Caco-2 (cell line): ENCODE data around the gene ZCCHC7. TPM values are rescaled to one million over a fixed set of nuclear protein-coding genes. Genes with fewer than 3 reads are reported as not detected.

Experiments
- BruUV-seq: library from RNA; stranded (reverse); fragments of 400-500 nt; replicated peaks from 2 replicates; lab custom pipeline; 2021; lab: Mats Ljungman, UMichigan
- CTCF ChIA-PET: fragments of 300-600 bp; sonication (Branson Sonifier 250); formaldehyde crosslinking; loops from one replicate; lab custom pipeline; 2022; ENCODE audit warnings: antibody characterized with exemption; lab: Charles Lee
- POLR2A ChIA-PET: fragments of 300-600 bp; sonication (Branson Sonifier 250); formaldehyde crosslinking; loops from one replicate; lab custom pipeline; 2022; ENCODE audit warnings: antibody characterized with exemption; lab: Charles Lee
- DNase-seq, 2 experiments: peaks; one replicate each; pipeline versions ENCODE4 v3.0.0 to v3.0.0-alpha.2; 2020 to 2022
- H3K27me3 ChIP-seq: replicated peaks from 2 replicates; pipeline ENCODE4 v1.6.0; 2011; ENCODE audit warnings: low read length; ENCODE audit not compliant: control insufficient read depth, insufficient read depth
- H3K36me3 ChIP-seq: 2 replicates; pipeline ENCODE4 v1.5.1; 2011; ENCODE audit warnings: low read length; ENCODE audit not compliant: control insufficient read depth, insufficient read depth
- H3K4me1 ChIP-seq: fragments of 250-450 bp; sonication (Bioruptor Pico); 2 replicates; pipeline ENCODE4 v1.5.1; 2020; ENCODE audit warnings: mild to moderate bottlenecking
- H3K4me3 ChIP-seq: 2 replicates; pipeline ENCODE4 v1.5.1; 2011; ENCODE audit warnings: low read depth, mild to moderate bottlenecking, control low read depth, low read length
- H3K9me3 ChIP-seq: fragments of 250-450 bp; sonication (Bioruptor Pico); 2 replicates; pipeline ENCODE4 v1.5.1; 2020; ENCODE audit warnings: mild to moderate bottlenecking, moderate library complexity
- H3K27ac Mint-ChIP-seq: one replicate; pipeline ENCODE4 v1.8.0; 2022; ENCODE audit warnings: mixed read lengths; ENCODE audit not compliant: unreplicated experiment
- H3K27me3 Mint-ChIP-seq: one replicate; pipeline ENCODE4 v1.8.0; 2022; ENCODE audit warnings: mixed read lengths; ENCODE audit not compliant: insufficient read depth, unreplicated experiment
- H3K36me3 Mint-ChIP-seq: one replicate; pipeline ENCODE4 v1.8.0; 2022; ENCODE audit warnings: mild to moderate bottlenecking, mixed read lengths; ENCODE audit not compliant: insufficient read depth, unreplicated experiment
- H3K4me1 Mint-ChIP-seq: one replicate; pipeline ENCODE4 v1.8.0; 2022; ENCODE audit warnings: low read depth, mixed read lengths; ENCODE audit not compliant: unreplicated experiment
- H3K4me3 Mint-ChIP-seq: one replicate; pipeline ENCODE4 v1.8.0; 2022; ENCODE audit warnings: mild to moderate bottlenecking, moderate library complexity, mixed read lengths; ENCODE audit not compliant: unreplicated experiment
- H3K9me3 Mint-ChIP-seq: one replicate; pipeline ENCODE4 v1.8.0; 2022; ENCODE audit warnings: mixed read lengths; ENCODE audit not compliant: unreplicated experiment
- intact Hi-C: fragments of 100-400 bp; cut with micrococcal nuclease; formaldehyde crosslinking; loops from one replicate; pipeline ENCODE4 v1.10.0; 2022; ENCODE audit not compliant: unreplicated experiment
- total RNA-seq: library from RNA; stranded (reverse); gene quantifications from 2 replicates; pipeline ENCODE4 v1.2.3, GENCODE V29; 2022
- TF ChIP-seq, protein P1 (sequence below), 2 experiments: fragments of 200-600 bp in 1 of 2; IDR thresholded peaks; 1 replicate in 1 of 2; 2 replicates in 1 of 2; pipeline versions ENCODE4 v1.5.1 to v1.8.0; 2011 to 2022; ENCODE audit warnings: antibody characterized with exemption in 1 of 2, control low read depth in 1 of 2, inconsistent platforms in 1 of 2, low read depth in 1 of 2, low read length in 1 of 2, mild to moderate bottlenecking in 1 of 2, moderate library complexity in 1 of 2; ENCODE audit not compliant: insufficient read depth in 1 of 2, severe bottlenecking in 1 of 2, unreplicated experiment in 1 of 2

ZCCHC7 gene
- total RNA-seq, 1 experiment from 2014 or later = 22.0 TPM

DNA sequence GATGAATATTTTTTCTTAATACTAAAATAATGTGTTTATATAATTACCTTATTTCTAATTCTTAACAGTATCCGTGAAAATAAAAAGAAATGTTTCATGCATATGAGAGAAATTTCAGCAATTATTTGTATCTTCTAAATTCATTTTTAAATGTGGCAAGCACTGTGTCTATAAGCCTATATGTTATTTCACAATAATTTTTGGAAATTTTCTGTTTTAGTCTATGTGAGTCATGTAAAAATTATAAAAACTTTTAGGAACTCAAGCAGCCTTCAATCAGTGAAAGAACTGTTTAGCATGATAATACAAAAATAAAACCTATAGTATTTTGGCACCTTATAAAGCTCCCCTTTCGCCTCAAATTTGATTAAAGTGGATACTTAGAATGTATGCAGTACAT lies 96.8 kb downstream of the ZCCHC7 start:
- H3K27me3 Mint-ChIP-seq = no peaks in the 10 kb centered on the region
- no peaks in the 10 kb centered on the region for H3K9me3 ChIP-seq
- no peak overlapping the region for H3K27ac Mint-ChIP-seq
- no peaks in the 10 kb centered on the region for H3K36me3 ChIP-seq
- no peak overlapping the region for H3K4me3 Mint-ChIP-seq
- H3K4me1 ChIP-seq = no peaks in the 10 kb centered on the region
- intact Hi-C loops = no loop called here
- POLR2A ChIA-PET = no interaction called here
- CTCF ChIA-PET = no interaction called here
- TF ChIP-seq, protein P1, sequence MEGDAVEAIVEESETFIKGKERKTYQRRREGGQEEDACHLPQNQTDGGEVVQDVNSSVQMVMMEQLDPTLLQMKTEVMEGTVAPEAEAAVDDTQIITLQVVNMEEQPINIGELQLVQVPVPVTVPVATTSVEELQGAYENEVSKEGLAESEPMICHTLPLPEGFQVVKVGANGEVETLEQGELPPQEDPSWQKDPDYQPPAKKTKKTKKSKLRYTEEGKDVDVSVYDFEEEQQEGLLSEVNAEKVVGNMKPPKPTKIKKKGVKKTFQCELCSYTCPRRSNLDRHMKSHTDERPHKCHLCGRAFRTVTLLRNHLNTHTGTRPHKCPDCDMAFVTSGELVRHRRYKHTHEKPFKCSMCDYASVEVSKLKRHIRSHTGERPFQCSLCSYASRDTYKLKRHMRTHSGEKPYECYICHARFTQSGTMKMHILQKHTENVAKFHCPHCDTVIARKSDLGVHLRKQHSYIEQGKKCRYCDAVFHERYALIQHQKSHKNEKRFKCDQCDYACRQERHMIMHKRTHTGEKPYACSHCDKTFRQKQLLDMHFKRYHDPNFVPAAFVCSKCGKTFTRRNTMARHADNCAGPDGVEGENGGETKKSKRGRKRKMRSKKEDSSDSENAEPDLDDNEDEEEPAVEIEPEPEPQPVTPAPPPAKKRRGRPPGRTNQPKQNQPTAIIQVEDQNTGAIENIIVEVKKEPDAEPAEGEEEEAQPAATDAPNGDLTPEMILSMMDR (IDR thresholded peaks at IDR 0.05; ENCODE audit: insufficient read depth in 1 of 2, low read depth in 1 of 2, low read length in 1 of 2, severe bottlenecking in 1 of 2, unreplicated experiment in 1 of 2) = no peak
- no TSS peak for BruUV-seq
- H3K4me1 Mint-ChIP-seq = no peaks in the 10 kb centered on the region
- no peak overlapping the region for H3K4me3 ChIP-seq
- H3K27me3 ChIP-seq = no peaks in the 10 kb centered on the region
- H3K9me3 Mint-ChIP-seq = no peaks in the 10 kb centered on the region
- no peaks in the 10 kb centered on the region for H3K36me3 Mint-ChIP-seq
- DNase-seq = no peak

DNA sequence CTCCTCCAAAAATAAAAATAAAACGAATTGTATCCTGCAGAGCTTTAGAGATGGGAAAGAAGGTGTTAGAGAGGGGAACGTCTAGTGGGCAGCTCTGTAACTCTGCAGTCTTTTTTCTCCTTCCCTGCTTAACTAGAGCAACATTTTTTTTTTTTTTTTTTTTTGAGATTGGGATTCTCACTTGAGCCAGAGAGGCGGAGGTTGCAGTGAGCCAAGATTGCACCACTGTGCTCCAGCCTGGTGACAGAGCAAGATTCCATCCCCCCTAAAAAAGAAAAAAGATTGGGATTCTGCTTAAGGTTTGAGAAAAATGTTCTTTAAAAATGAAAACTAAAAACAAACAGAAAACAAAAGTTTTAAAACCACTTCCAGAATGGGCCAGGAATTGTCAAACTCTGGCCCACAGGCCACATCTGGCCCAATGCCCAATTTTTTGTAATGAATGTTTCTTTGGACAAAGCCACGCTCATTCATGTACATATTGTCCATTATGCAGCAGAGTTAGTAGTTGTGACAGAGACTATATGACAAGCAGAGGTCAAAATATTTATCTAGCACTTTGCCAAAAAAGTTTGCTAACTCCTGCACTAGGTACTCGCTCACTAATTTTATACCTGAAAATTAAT lies 98.5 kb downstream of the ZCCHC7 start:
- no TSS peak for BruUV-seq
- Mint-ChIP-seq H3K4me3 (no peak overlapping the region), H3K36me3 (no peaks in the 10 kb centered on the region), H3K4me1 (no peaks in the 10 kb centered on the region), H3K27ac (no peak overlapping the region), H3K27me3 (no peaks in the 10 kb centered on the region), H3K9me3 (no peaks in the 10 kb centered on the region)
- ChIA-PET POLR2A (no interaction called here), CTCF (no interaction called here)
- Histone ChIP-seq H3K4me3 (no peak overlapping the region), H3K9me3 (no peaks in the 10 kb centered on the region), H3K27me3 (no peaks in the 10 kb centered on the region), H3K36me3 (no peaks in the 10 kb centered on the region), H3K4me1 (no peaks in the 10 kb centered on the region)
- DNase-seq = no peak
- intact Hi-C loops = no loop called here
- TF ChIP-seq, protein P1 (IDR thresholded peaks at IDR 0.05; ENCODE audit: insufficient read depth in 1 of 2, low read depth in 1 of 2, low read length in 1 of 2, severe bottlenecking in 1 of 2, unreplicated experiment in 1 of 2) = no peak

DNA sequence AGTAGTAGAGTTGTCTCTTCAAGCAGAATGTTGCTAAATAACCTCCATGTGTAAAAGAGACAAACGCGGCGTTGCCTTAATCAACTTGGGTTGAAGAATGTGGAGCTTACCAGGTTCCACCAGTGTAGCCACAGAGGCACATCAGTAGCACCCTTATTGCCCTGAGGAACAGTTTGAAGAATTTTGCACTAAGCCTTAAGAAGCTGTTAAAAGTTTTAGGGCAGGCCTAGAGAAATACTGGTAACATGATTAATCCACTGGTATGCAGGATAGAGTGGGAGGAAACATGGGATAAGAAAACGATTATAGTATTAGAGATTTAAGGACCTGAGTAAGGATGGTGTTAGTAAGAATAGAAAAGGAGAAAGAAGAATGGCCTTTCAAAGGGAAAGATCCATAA lies 100.6 kb downstream of the ZCCHC7 start:
- Mint-ChIP-seq H3K27me3 (no peaks in the 10 kb centered on the region), H3K36me3 (no peaks in the 10 kb centered on the region), H3K27ac (no peak overlapping the region), H3K4me3 (no peak overlapping the region), H3K9me3 (no peaks in the 10 kb centered on the region), H3K4me1 (no peaks in the 10 kb centered on the region)
- no TSS peak for BruUV-seq
- Histone ChIP-seq H3K27me3 (no peaks in the 10 kb centered on the region), H3K4me1 (no peaks in the 10 kb centered on the region), H3K4me3 (no peak overlapping the region), H3K36me3 (no peaks in the 10 kb centered on the region), H3K9me3 (no peaks in the 10 kb centered on the region)
- intact Hi-C loops = no loop called here
- CTCF ChIA-PET = no interaction called here
- POLR2A ChIA-PET = no interaction called here
- TF ChIP-seq, protein P1 (IDR thresholded peaks at IDR 0.05; ENCODE audit: insufficient read depth in 1 of 2, low read depth in 1 of 2, low read length in 1 of 2, severe bottlenecking in 1 of 2, unreplicated experiment in 1 of 2) = no peak
- no peak for DNase-seq
